GM12878 (cell line): ENCODE results near the gene COL20A1. TPM values are rescaled to one million over a fixed set of nuclear protein-coding genes. Genes with fewer than 3 reads are reported as not detected.

ENCODE experiments used
- ATAC-seq: fragments of 200-7000 bp; cut with Tn5 transposase; 3 replicates; pipeline ENCODE4 v1.9.1; 2020; ENCODE audit warnings: mild to moderate bottlenecking, moderate library complexity
- BruUV-seq: library from RNA; stranded (reverse); fragments of 400-500 nt; replicated peaks from 2 replicates; lab custom pipeline; 2021; lab: Mats Ljungman, UMichigan
- CTCF ChIA-PET: fragments of 300-600 bp; sonication (Branson Sonifier 250); formaldehyde crosslinking; extraction: SDS; loops from one replicate; lab custom pipeline; 2021; ENCODE audit warnings: inconsistent platforms; lab: Yijun Ruan, JAX
- POLR2A ChIA-PET: fragments of 350-600 bp; formaldehyde crosslinking; extraction: SDS; loops from one replicate; lab custom pipeline; 2021; ENCODE audit warnings: inconsistent platforms; lab: Charles Lee
- RAD21 ChIA-PET: fragments of 300-600 bp; sonication (Branson Sonifier 250); formaldehyde crosslinking; loops from one replicate; lab custom pipeline; 2023; ENCODE audit warnings: antibody characterized with exemption; ENCODE audit not compliant: unreplicated experiment; lab: Charles Lee
- SMC1A ChIA-PET: fragments of 300-600 bp; sonication (Branson Sonifier 250); formaldehyde crosslinking; loops from one replicate; lab custom pipeline; 2023; ENCODE audit not compliant: unreplicated experiment, uncharacterized antibody; lab: Charles Lee
- DNase-seq: peaks from one replicate; pipeline ENCODE4 v3.0.0-alpha.2; 2011; ENCODE audit warnings: low read depth, low spot score
- FAIRE-seq: peaks from 3 replicates; lab custom pipeline; 2011; peaks lifted over from hg19 to GRCh38; lab: Jason Lieb, UNC
- H2AFZ ChIP-seq: 2 replicates; pipeline ENCODE4 v1.6.0; 2011; ENCODE audit warnings: low read depth, low read length, control low read depth; ENCODE audit not compliant: control insufficient read depth
- H3K27ac ChIP-seq: 2 replicates; pipeline ENCODE4 v1.5.1; 2011; ENCODE audit warnings: control low read depth; ENCODE audit not compliant: control insufficient read depth, insufficient read depth
- H3K27me3 ChIP-seq, 2 experiments: replicated peaks in 1 of 2; 2 replicates each; pipeline versions ENCODE4 v1.6.0 to v1.6.1; 2011; ENCODE audit warnings: low read length in 1 of 2; ENCODE audit not compliant: control insufficient read depth in 2 of 2, insufficient read depth in 2 of 2
- H3K36me3 ChIP-seq, 2 experiments: 2 replicates each; pipeline ENCODE4 v1.5.1; 2011; ENCODE audit warnings: low read length in 1 of 2; ENCODE audit not compliant: control insufficient read depth in 2 of 2, insufficient read depth in 2 of 2
- H3K4me1 ChIP-seq: 2 replicates; pipeline ENCODE4 v1.6.1; 2011; ENCODE audit warnings: mild to moderate bottlenecking, low read length, moderate library complexity, mixed read lengths; ENCODE audit not compliant: control insufficient read depth, insufficient read depth
- H3K4me2 ChIP-seq: 2 replicates; pipeline ENCODE4 v1.6.0; 2011; ENCODE audit warnings: control low read depth; ENCODE audit not compliant: control insufficient read depth, insufficient read depth
- H3K4me3 ChIP-seq: fragments of 200-600 bp; sonication (generic); 2 replicates; pipeline ENCODE4 v1.5.1; 2016
- H3K79me2 ChIP-seq: 2 replicates; pipeline ENCODE4 v1.6.0; 2011; ENCODE audit warnings: low read length; ENCODE audit not compliant: control insufficient read depth, insufficient read depth
- H3K9ac ChIP-seq: 2 replicates; pipeline ENCODE4 v1.8.0; 2011; ENCODE audit warnings: low read length, control low read depth, mixed read lengths; ENCODE audit not compliant: control insufficient read depth, insufficient read depth
- H3K9me3 ChIP-seq: replicated peaks from 3 replicates; pipeline ENCODE4 v1.5.1; 2011; ENCODE audit warnings: mild to moderate bottlenecking, low read length; ENCODE audit not compliant: control insufficient read depth, insufficient read depth
- H4K20me1 ChIP-seq: 2 replicates; pipeline ENCODE4 v1.6.0; 2011; ENCODE audit not compliant: control insufficient read depth, insufficient read depth
- BACH1 ChIP-seq: fragments of 450-650 bp; IDR thresholded peaks from 2 replicates; pipeline ENCODE4 v1.6.1; 2017; ENCODE audit warnings: mild to moderate bottlenecking, borderline replicate concordance
- BHLHE40 ChIP-seq, 2 experiments: fragments of 450-650 bp in 1 of 2; IDR thresholded peaks; 2 replicates each; pipeline ENCODE4 v1.6.1; 2011 to 2017; ENCODE audit warnings: low read depth in 2 of 2, borderline replicate concordance in 1 of 2, improper control_type of control experiment in 1 of 2, low read length in 1 of 2, mild to moderate bottlenecking in 1 of 2
- DPF2 ChIP-seq: fragments of 450-650 bp; IDR thresholded peaks from 2 replicates; pipeline ENCODE4 v1.6.1; 2017; ENCODE audit warnings: mild to moderate bottlenecking
- GATAD2B ChIP-seq: fragments of 450-650 bp; conservative IDR thresholded peaks from 2 replicates; pipeline ENCODE4 v1.6.1; 2017; ENCODE audit warnings: low read depth, mild to moderate bottlenecking, moderate library complexity
- KDM1A ChIP-seq: fragments of 200-600 bp; sonication (generic); IDR thresholded peaks from 2 replicates; pipeline ENCODE4 v1.6.1; 2016; ENCODE audit warnings: borderline replicate concordance
- MEF2A ChIP-seq: IDR thresholded peaks from 2 replicates; pipeline ENCODE4 v1.6.1; 2011; ENCODE audit warnings: low read depth, mild to moderate bottlenecking, low read length, moderate library complexity; ENCODE audit not compliant: insufficient read depth
- MTA2 ChIP-seq: fragments of 450-650 bp; IDR thresholded peaks from 2 replicates; pipeline ENCODE4 v1.6.1; 2016; ENCODE audit warnings: low read depth, mild to moderate bottlenecking, moderate library complexity
- NR2C1 ChIP-seq: fragments of 450-650 bp; IDR thresholded peaks from 2 replicates; pipeline ENCODE4 v1.6.1; 2017; ENCODE audit warnings: antibody characterized with exemption, mild to moderate bottlenecking, moderate library complexity
- POLR2AphosphoS2 ChIP-seq: IDR thresholded peaks from 2 replicates; pipeline ENCODE4 v1.6.1; 2011; ENCODE audit warnings: low read depth, mild to moderate bottlenecking, low read length, improper control_type of control experiment, moderate library complexity
- POU2F2 ChIP-seq: IDR thresholded peaks from 3 replicates; pipeline ENCODE4 v1.6.1; 2011; ENCODE audit warnings: low read depth, mild to moderate bottlenecking, low read length, borderline replicate concordance
- SIX5 ChIP-seq: IDR thresholded peaks from 2 replicates; pipeline ENCODE4 v1.6.1; 2011; ENCODE audit warnings: mild to moderate bottlenecking, low read depth, low read length, moderate library complexity; ENCODE audit not compliant: severe bottlenecking
- TCF12 ChIP-seq: IDR thresholded peaks from 2 replicates; pipeline ENCODE4 v1.6.1; 2011; ENCODE audit warnings: low read depth, mild to moderate bottlenecking, low read length
- ZZZ3 ChIP-seq: IDR thresholded peaks from 2 replicates; pipeline ENCODE4 v1.6.1; 2011; ENCODE audit warnings: low read depth; ENCODE audit not compliant: control insufficient read depth, insufficient read length
- WGBS: methylation state at CpG from one replicate; pipeline ENCODE4 v1.1.6; 2016; ENCODE audit warnings: low lambda C conversion rate; ENCODE audit not compliant: insufficient replicate concordance, insufficient coverage; ENCODE audit errors: missing lambda C conversion rate; 5-methylcytosine and 5-hydroxymethylcytosine counted together
- in situ Hi-C: fragments of 300-500 bp; cut with MboI; formaldehyde crosslinking; loops from 9 replicates; pipeline ENCODE4 v1.14.3; 2018; ENCODE audit warnings: mixed read lengths
- intact Hi-C: fragments of 100-400 bp; cut with micrococcal nuclease; formaldehyde crosslinking; loops from one replicate; pipeline ENCODE4 v1.14.2; 2022; ENCODE audit not compliant: unreplicated experiment
- polyA plus RNA-seq, 11 experiments: library from polyadenylated mRNA; depleted of rRNA in 4 of 11; unstranded in 6 of 11; stranded (reverse) in 5 of 11; fragments of >200 nt; fragmentation: Nextera tagmentation in 4 of 11; fragmentation: Illumina TruSeq in 1 of 11; extraction: Ambion mirVana in 4 of 11; extraction: Trizol in 1 of 11; gene quantifications; 1 replicate in 1 of 11; 2 replicates in 10 of 11; pipeline versions ENCODE4 v1.2.1 to v1.2.3, GENCODE V29; 2011 to 2016; ENCODE audit warnings: inconsistent platforms in 2 of 11, missing spikeins in 2 of 11, low read depth in 1 of 11
- total RNA-seq, 4 experiments: library from RNA; depleted of rRNA in 3 of 4; stranded (reverse); fragments of >200 nt in 3 of 4; fragmentation: Illumina TruSeq in 1 of 4; extraction: Trizol in 1 of 4; gene quantifications; 2 replicates each; pipeline versions ENCODE4 v1.2.1 to v1.2.3, GENCODE V29; 2013 to 2021
- TF ChIP-seq, protein P1 (sequence below): fragments of 450-650 bp; IDR thresholded peaks from 2 replicates; pipeline ENCODE4 v1.6.1; 2018; ENCODE audit warnings: mild to moderate bottlenecking, low read depth, moderate library complexity; ENCODE audit not compliant: partially characterized antibody
- TF ChIP-seq, protein P2 (sequence below): fragments of 450-650 bp; IDR thresholded peaks from 2 replicates; pipeline ENCODE4 v1.6.1; 2016; ENCODE audit warnings: mild to moderate bottlenecking
- TF ChIP-seq, protein P3 (sequence below): fragments of 450-650 bp; IDR thresholded peaks from 2 replicates; pipeline ENCODE4 v1.6.1; 2017; ENCODE audit warnings: low read depth, mild to moderate bottlenecking, moderate library complexity

COL20A1 gene
- total and polyA plus RNA-seq, 10 of the 15 experiments (the other 5 are each of a cell fraction or from before 2014, with no cell fraction given): not detected

DNA sequence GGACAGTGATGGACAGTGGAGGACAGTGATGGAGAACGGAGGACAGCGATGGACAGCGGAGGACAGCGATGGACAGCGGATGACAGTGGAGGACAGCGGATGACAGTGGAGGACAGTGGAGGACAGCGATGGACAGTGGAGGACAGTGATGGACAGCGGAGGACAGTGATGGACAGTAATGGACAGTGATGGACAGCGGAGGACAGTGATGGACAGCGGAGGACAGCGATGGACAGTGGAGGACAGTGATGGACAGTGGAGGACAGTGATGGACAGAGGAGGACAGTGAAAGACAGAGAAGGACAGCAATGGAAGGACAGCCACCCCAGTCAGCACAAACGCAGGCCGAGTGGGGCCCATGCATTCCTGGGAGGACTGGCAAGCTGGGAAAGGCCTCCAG, 35.4 kb upstream of the COL20A1 start (continued):
- TF ChIP-seq, protein P1, sequence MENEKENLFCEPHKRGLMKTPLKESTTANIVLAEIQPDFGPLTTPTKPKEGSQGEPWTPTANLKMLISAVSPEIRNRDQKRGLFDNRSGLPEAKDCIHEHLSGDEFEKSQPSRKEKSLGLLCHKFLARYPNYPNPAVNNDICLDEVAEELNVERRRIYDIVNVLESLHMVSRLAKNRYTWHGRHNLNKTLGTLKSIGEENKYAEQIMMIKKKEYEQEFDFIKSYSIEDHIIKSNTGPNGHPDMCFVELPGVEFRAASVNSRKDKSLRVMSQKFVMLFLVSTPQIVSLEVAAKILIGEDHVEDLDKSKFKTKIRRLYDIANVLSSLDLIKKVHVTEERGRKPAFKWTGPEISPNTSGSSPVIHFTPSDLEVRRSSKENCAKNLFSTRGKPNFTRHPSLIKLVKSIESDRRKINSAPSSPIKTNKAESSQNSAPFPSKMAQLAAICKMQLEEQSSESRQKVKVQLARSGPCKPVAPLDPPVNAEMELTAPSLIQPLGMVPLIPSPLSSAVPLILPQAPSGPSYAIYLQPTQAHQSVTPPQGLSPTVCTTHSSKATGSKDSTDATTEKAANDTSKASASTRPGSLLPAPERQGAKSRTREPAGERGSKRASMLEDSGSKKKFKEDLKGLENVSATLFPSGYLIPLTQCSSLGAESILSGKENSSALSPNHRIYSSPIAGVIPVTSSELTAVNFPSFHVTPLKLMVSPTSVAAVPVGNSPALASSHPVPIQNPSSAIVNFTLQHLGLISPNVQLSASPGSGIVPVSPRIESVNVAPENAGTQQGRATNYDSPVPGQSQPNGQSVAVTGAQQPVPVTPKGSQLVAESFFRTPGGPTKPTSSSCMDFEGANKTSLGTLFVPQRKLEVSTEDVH: no peak
- no peak for TF ChIP-seq ZZZ3
- no peak for TF ChIP-seq BHLHE40 (IDR thresholded peaks at IDR 0.05; ENCODE audit: borderline replicate concordance in 1 of 2, low read depth in 2 of 2, low read length in 1 of 2)
- no peak for TF ChIP-seq POLR2AphosphoS2
- no peak for TF ChIP-seq NR2C1
- TF ChIP-seq GATAD2B: no peak
- TF ChIP-seq, protein P2, sequence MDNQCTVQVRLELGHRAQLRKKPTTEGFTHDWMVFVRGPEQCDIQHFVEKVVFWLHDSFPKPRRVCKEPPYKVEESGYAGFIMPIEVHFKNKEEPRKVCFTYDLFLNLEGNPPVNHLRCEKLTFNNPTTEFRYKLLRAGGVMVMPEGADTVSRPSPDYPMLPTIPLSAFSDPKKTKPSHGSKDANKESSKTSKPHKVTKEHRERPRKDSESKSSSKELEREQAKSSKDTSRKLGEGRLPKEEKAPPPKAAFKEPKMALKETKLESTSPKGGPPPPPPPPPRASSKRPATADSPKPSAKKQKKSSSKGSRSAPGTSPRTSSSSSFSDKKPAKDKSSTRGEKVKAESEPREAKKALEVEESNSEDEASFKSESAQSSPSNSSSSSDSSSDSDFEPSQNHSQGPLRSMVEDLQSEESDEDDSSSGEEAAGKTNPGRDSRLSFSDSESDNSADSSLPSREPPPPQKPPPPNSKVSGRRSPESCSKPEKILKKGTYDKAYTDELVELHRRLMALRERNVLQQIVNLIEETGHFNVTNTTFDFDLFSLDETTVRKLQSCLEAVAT: no peak
- TF ChIP-seq TCF12: no peak

DNA sequence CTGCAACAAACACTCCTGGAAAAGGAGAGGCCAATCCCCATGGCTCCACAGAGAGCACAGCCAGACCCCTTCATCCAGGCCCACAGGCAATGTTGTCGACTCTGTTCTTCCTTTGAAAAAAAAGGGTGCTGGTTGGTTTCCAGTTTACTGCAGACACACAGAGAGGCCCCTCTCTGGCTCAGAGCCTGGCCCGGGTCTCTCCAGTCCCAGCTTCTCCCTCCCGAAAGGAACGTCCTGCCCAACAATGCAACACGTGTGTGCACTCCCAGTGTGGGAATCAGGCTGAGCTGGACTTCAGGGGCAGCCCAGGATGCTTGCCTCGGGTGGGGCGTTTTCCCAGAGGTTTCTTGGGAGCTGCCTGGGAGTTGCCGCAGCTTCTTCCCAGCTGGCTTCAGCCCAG, 34.2 kb upstream of the COL20A1 start:
- ATAC-seq (no peak), FAIRE-seq (no peak), DNase-seq (no peak)
- Histone ChIP-seq H3K79me2 (no peaks in the 10 kb centered on the region), H3K9me3 (no peaks in the 10 kb centered on the region), H2AFZ (no peak overlapping the region), H3K4me2 (no peak overlapping the region), H4K20me1 (no peaks in the 10 kb centered on the region), H3K27me3 (peaks cover 0 to 9% of the 10 kb centered on the region in 2 experiments; a peak in 2 of 4 replicates)
- POLR2A ChIA-PET: interaction anchor here (0.5 kb wide), 1 partner anchor 219 kb away, joined by 3 read pairs; no protein-coding TSS in a partner anchor
- RAD21 ChIA-PET: no interaction called here
- no TSS peak for BruUV-seq
- TF ChIP-seq KDM1A (no peak), POU2F2 (no peak), SIX5 (no peak), BACH1 (no peak), DPF2 (no peak), MEF2A (no peak), MTA2 (no peak)
- TF ChIP-seq, protein P3, sequence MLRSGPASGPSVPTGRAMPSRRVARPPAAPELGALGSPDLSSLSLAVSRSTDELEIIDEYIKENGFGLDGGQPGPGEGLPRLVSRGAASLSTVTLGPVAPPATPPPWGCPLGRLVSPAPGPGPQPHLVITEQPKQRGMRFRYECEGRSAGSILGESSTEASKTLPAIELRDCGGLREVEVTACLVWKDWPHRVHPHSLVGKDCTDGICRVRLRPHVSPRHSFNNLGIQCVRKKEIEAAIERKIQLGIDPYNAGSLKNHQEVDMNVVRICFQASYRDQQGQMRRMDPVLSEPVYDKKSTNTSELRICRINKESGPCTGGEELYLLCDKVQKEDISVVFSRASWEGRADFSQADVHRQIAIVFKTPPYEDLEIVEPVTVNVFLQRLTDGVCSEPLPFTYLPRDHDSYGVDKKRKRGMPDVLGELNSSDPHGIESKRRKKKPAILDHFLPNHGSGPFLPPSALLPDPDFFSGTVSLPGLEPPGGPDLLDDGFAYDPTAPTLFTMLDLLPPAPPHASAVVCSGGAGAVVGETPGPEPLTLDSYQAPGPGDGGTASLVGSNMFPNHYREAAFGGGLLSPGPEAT: no peak
- TF ChIP-seq, all 136 proteins: peak for 0
- ChIA-PET SMC1A (no interaction called here), CTCF (no interaction called here)
- Histone ChIP-seq H3K27ac (no peak overlapping the region), H3K9ac (no peak overlapping the region), H3K4me3 (no peak overlapping the region), H3K4me1 (no peaks in the 10 kb centered on the region), H3K36me3 (no peaks in the 10 kb centered on the region)
- intact Hi-C loops: no loop called here
- in situ Hi-C loops: no loop called here
- 36% methylated on average over 8 of the region's 8 CpGs for WGBS
